ENCODE results near the gene MGAT4B.

DNA sequence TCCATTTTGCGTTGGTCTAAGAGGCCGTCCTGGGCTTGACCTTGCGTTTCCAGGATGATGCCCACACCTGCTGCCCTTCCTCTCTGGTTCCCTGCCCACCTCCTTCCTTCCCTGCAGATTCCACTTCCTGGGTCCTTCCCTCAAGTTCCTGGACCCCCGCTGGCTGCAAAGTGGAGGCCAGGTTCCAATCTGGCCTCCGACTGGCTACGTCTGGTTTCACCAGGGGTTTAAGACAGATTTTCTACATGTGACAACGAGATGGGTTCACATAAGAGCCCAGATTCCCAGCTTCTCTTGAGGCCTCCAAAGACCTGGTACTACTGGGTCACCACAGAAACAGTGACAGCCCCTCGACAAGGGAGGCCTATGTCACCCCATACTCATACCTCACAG is 2.1 kb downstream of the MGAT4B start:
- TF ChIP-seq, protein P1, sequence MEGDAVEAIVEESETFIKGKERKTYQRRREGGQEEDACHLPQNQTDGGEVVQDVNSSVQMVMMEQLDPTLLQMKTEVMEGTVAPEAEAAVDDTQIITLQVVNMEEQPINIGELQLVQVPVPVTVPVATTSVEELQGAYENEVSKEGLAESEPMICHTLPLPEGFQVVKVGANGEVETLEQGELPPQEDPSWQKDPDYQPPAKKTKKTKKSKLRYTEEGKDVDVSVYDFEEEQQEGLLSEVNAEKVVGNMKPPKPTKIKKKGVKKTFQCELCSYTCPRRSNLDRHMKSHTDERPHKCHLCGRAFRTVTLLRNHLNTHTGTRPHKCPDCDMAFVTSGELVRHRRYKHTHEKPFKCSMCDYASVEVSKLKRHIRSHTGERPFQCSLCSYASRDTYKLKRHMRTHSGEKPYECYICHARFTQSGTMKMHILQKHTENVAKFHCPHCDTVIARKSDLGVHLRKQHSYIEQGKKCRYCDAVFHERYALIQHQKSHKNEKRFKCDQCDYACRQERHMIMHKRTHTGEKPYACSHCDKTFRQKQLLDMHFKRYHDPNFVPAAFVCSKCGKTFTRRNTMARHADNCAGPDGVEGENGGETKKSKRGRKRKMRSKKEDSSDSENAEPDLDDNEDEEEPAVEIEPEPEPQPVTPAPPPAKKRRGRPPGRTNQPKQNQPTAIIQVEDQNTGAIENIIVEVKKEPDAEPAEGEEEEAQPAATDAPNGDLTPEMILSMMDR (IDR thresholded peaks at IDR 0.05) = no peak
- no peak for TF ChIP-seq POLR2A (IDR thresholded peaks at IDR 0.05)
